ENCODE results near the gene GALNT6. TPM values are rescaled to one million over a fixed set of nuclear protein-coding genes. Genes with fewer than 3 reads are reported as not detected.

The GALNT6 gene
- polyA plus RNA-seq, 4 donors = 8.4 to 45.2 (median 22.5) TPM

- no peak for FAIRE-seq
- Histone ChIP-seq H3K27me3 (ENCODE audit: control insufficient read depth in 3 of 3, insufficient read depth in 3 of 3, low read length in 3 of 3) (no peaks in the 10 kb centered on the region), H3K27ac (ENCODE audit: low read depth in 1 of 3, low read length in 2 of 3) (no peak overlapping the region), H3K4me3 (ENCODE audit: low read depth in 1 of 3, low read length in 3 of 3) (no peak overlapping the region), H3K9me3 (ENCODE audit: control insufficient read depth in 2 of 2, insufficient read depth in 1 of 2, low read depth in 1 of 2, low read length in 1 of 2) (no peaks in the 10 kb centered on the region), H3K4me1 (ENCODE audit: control insufficient read depth in 3 of 3, insufficient read depth in 2 of 3, low read depth in 1 of 3, low read length in 2 of 3) (peaks cover 0 to 17% (median 2%) of the 10 kb centered on the region in 3 donors), H3K36me3 (ENCODE audit: control insufficient read depth in 3 of 3, insufficient read depth in 2 of 3, low read depth in 1 of 3, low read length in 3 of 3) (peaks cover 0 to 59% (median 13%) of the 10 kb centered on the region in 3 donors)
- WGBS, 3 donors = 81 to 91% (median 90%) methylated on average over 3 of the region's 3 CpGs
- no peak for DNase-seq
Observed at GRCh38 chr12:51373187-51373586, 18.0 kb downstream of the GALNT6 start.

GRCh38 chr12:51372021-51372420 is 19.2 kb downstream of the GALNT6 start:
- Histone ChIP-seq H3K27me3 (ENCODE audit: control insufficient read depth in 3 of 3, insufficient read depth in 3 of 3, low read length in 3 of 3) (no peaks in the 10 kb centered on the region), H3K9me3 (ENCODE audit: control insufficient read depth in 2 of 2, insufficient read depth in 1 of 2, low read depth in 1 of 2, low read length in 1 of 2) (no peaks in the 10 kb centered on the region), H3K4me1 (ENCODE audit: control insufficient read depth in 3 of 3, insufficient read depth in 2 of 3, low read depth in 1 of 3, low read length in 2 of 3) (peaks cover 0 to 17% (median 2%) of the 10 kb centered on the region in 3 donors), H3K4me3 (ENCODE audit: low read depth in 1 of 3, low read length in 3 of 3) (no peak overlapping the region), H3K36me3 (ENCODE audit: control insufficient read depth in 3 of 3, insufficient read depth in 2 of 3, low read depth in 1 of 3, low read length in 3 of 3) (peaks cover 0 to 54% (median 13%) of the 10 kb centered on the region in 3 donors), H3K27ac (ENCODE audit: low read depth in 1 of 3, low read length in 2 of 3) (peak overlapping the region in 1 of 3 donors; percentile 52)
- WGBS, 3 donors = 68 to 86% (median 82%) methylated on average over 2 of the region's 2 CpGs
- no peak for FAIRE-seq
- DNase-seq = no peak

GRCh38 chr12:51371295-51371953 is 19.8 kb downstream of the GALNT6 start:
- Histone ChIP-seq H3K36me3 (ENCODE audit: control insufficient read depth in 3 of 3, insufficient read depth in 2 of 3, low read depth in 1 of 3, low read length in 3 of 3) (peaks cover 0 to 52% (median 9%) of the 10 kb centered on the region in 3 donors), H3K4me1 (ENCODE audit: control insufficient read depth in 3 of 3, insufficient read depth in 2 of 3, low read depth in 1 of 3, low read length in 2 of 3) (peaks cover 0 to 17% (median 2%) of the 10 kb centered on the region in 3 donors), H3K4me3 (ENCODE audit: low read depth in 1 of 3, low read length in 3 of 3) (no peak overlapping the region), H3K27ac (ENCODE audit: low read depth in 1 of 3, low read length in 2 of 3) (peak overlapping the region in 1 of 3 donors; percentile 52), H3K9me3 (ENCODE audit: control insufficient read depth in 2 of 2, insufficient read depth in 1 of 2, low read depth in 1 of 2, low read length in 1 of 2) (no peaks in the 10 kb centered on the region), H3K27me3 (ENCODE audit: control insufficient read depth in 3 of 3, insufficient read depth in 3 of 3, low read length in 3 of 3) (no peaks in the 10 kb centered on the region)
- peak; percentile 74 to 82 for DNase-seq
- WGBS, 3 donors = 29 to 47% (median 47%) methylated on average over 8 of the region's 8 CpGs
- FAIRE-seq = no peak

- H3K4me3 ChIP-seq (ENCODE audit: low read depth in 1 of 3, low read length in 3 of 3) = no peak overlapping the region
Observed at GRCh38 chr12:51370667-51371066, 20.5 kb downstream of the GALNT6 start.

GRCh38 chr12:51369581-51369980 is 21.6 kb downstream of the GALNT6 start:
- peaks cover 0 to 17% (median 2%) of the 10 kb centered on the region in 3 donors for H3K4me1 ChIP-seq (ENCODE audit: control insufficient read depth in 3 of 3, insufficient read depth in 2 of 3, low read depth in 1 of 3, low read length in 2 of 3)
- FAIRE-seq = no peak

More at GRCh38 chr12:51370667-51371066, 20.5 kb downstream of the GALNT6 start:
- DNase-seq = no peak
- H3K36me3 ChIP-seq (ENCODE audit: control insufficient read depth in 3 of 3, insufficient read depth in 2 of 3, low read depth in 1 of 3, low read length in 3 of 3) = peaks cover 0 to 52% (median 12%) of the 10 kb centered on the region in 3 donors
- 94 to 98% (median 95%) methylated on average over 9 of the region's 9 CpGs for WGBS, 3 donors
- no peaks in the 10 kb centered on the region for H3K27me3 ChIP-seq (ENCODE audit: control insufficient read depth in 3 of 3, insufficient read depth in 3 of 3, low read length in 3 of 3)
- H3K27ac ChIP-seq (ENCODE audit: low read depth in 1 of 3, low read length in 2 of 3) = no peak overlapping the region
- no peak for FAIRE-seq
- no peaks in the 10 kb centered on the region for H3K9me3 ChIP-seq (ENCODE audit: control insufficient read depth in 2 of 2, insufficient read depth in 1 of 2, low read depth in 1 of 2, low read length in 1 of 2)
- H3K4me1 ChIP-seq (ENCODE audit: control insufficient read depth in 3 of 3, insufficient read depth in 2 of 3, low read depth in 1 of 3, low read length in 2 of 3) = peaks cover 0 to 17% (median 2%) of the 10 kb centered on the region in 3 donors

GRCh38 chr12:51368640-51369517 is 22.3 kb downstream of the GALNT6 start:
- Histone ChIP-seq H3K4me3 (ENCODE audit: low read depth in 1 of 3, low read length in 3 of 3) (no peak overlapping the region), H3K4me1 (ENCODE audit: control insufficient read depth in 3 of 3, insufficient read depth in 2 of 3, low read depth in 1 of 3, low read length in 2 of 3) (peaks cover 0 to 23% (median 2%) of the 10 kb centered on the region in 3 donors), H3K36me3 (ENCODE audit: control insufficient read depth in 3 of 3, insufficient read depth in 2 of 3, low read depth in 1 of 3, low read length in 3 of 3) (peaks cover 0 to 51% (median 10%) of the 10 kb centered on the region in 3 donors), H3K27ac (ENCODE audit: low read depth in 1 of 3, low read length in 2 of 3) (peak overlapping the region; percentile 15 to 70 (median 68)), H3K9me3 (ENCODE audit: control insufficient read depth in 2 of 2, insufficient read depth in 1 of 2, low read depth in 1 of 2, low read length in 1 of 2) (no peaks in the 10 kb centered on the region), H3K27me3 (ENCODE audit: control insufficient read depth in 3 of 3, insufficient read depth in 3 of 3, low read length in 3 of 3) (no peaks in the 10 kb centered on the region)
- 26 to 42% (median 41%) methylated on average over 17 of the region's 17 CpGs for WGBS, 3 donors
- FAIRE-seq (no peak), DNase-seq (peak; percentile 63 to 85)

More at GRCh38 chr12:51369581-51369980, 21.6 kb downstream of the GALNT6 start:
- WGBS, 3 donors = 77 to 94% (median 80%) methylated on average over 4 of the region's 4 CpGs
- Histone ChIP-seq H3K9me3 (ENCODE audit: control insufficient read depth in 2 of 2, insufficient read depth in 1 of 2, low read depth in 1 of 2, low read length in 1 of 2) (no peaks in the 10 kb centered on the region), H3K27ac (ENCODE audit: low read depth in 1 of 3, low read length in 2 of 3) (peak overlapping the region in 2 of 3 donors; percentile 68 to 70), H3K36me3 (ENCODE audit: control insufficient read depth in 3 of 3, insufficient read depth in 2 of 3, low read depth in 1 of 3, low read length in 3 of 3) (peaks cover 0 to 51% (median 10%) of the 10 kb centered on the region in 3 donors), H3K27me3 (ENCODE audit: control insufficient read depth in 3 of 3, insufficient read depth in 3 of 3, low read length in 3 of 3) (no peaks in the 10 kb centered on the region), H3K4me3 (ENCODE audit: low read depth in 1 of 3, low read length in 3 of 3) (no peak overlapping the region)
- DNase-seq = no peak

GRCh38 chr12:51365276-51365675 is 25.9 kb downstream of the GALNT6 start:
- 93 to 96% (median 94%) methylated on average over 9 to 10 of the region's 10 CpGs for WGBS, 3 donors
- no peak overlapping the region for H3K27ac ChIP-seq (ENCODE audit: low read depth in 1 of 3, low read length in 2 of 3)
- H3K27me3 ChIP-seq (ENCODE audit: control insufficient read depth in 3 of 3, insufficient read depth in 3 of 3, low read length in 3 of 3) = no peaks in the 10 kb centered on the region
- H3K9me3 ChIP-seq (ENCODE audit: control insufficient read depth in 2 of 2, insufficient read depth in 1 of 2, low read depth in 1 of 2, low read length in 1 of 2) = no peaks in the 10 kb centered on the region
- peaks cover 0 to 30% (median 2%) of the 10 kb centered on the region in 3 donors for H3K4me1 ChIP-seq (ENCODE audit: control insufficient read depth in 3 of 3, insufficient read depth in 2 of 3, low read depth in 1 of 3, low read length in 2 of 3)
- DNase-seq (no peak), FAIRE-seq (no peak)
- H3K36me3 ChIP-seq (ENCODE audit: control insufficient read depth in 3 of 3, insufficient read depth in 2 of 3, low read depth in 1 of 3, low read length in 3 of 3) = peaks cover 0 to 71% (median 8%) of the 10 kb centered on the region in 3 donors
- no peak overlapping the region for H3K4me3 ChIP-seq (ENCODE audit: low read depth in 1 of 3, low read length in 3 of 3)

GRCh38 chr12:51364001-51364400 is 27.2 kb downstream of the GALNT6 start:
- peak; percentile 52 to 69 for DNase-seq
- H3K27ac ChIP-seq (ENCODE audit: low read depth in 1 of 3, low read length in 2 of 3) = peak overlapping the region in 2 of 3 donors; percentile 27 to 42
- WGBS, 3 donors = 33 to 67% (median 57%) methylated on average over 11 of the region's 11 CpGs

More at GRCh38 chr12:51364001-51364400, 27.2 kb downstream of the GALNT6 start:
- no peak for FAIRE-seq
- Histone ChIP-seq H3K9me3 (ENCODE audit: control insufficient read depth in 2 of 2, insufficient read depth in 1 of 2, low read depth in 1 of 2, low read length in 1 of 2) (no peaks in the 10 kb centered on the region), H3K4me3 (ENCODE audit: low read depth in 1 of 3, low read length in 3 of 3) (no peak overlapping the region), H3K36me3 (ENCODE audit: control insufficient read depth in 3 of 3, insufficient read depth in 2 of 3, low read depth in 1 of 3, low read length in 3 of 3) (peaks cover 0 to 73% (median 16%) of the 10 kb centered on the region in 3 donors), H3K27me3 (ENCODE audit: control insufficient read depth in 3 of 3, insufficient read depth in 3 of 3, low read length in 3 of 3) (no peaks in the 10 kb centered on the region), H3K4me1 (ENCODE audit: control insufficient read depth in 3 of 3, insufficient read depth in 2 of 3, low read depth in 1 of 3, low read length in 2 of 3) (peaks cover 0 to 29% (median 0%) of the 10 kb centered on the region in 3 donors)
